Omental fat pad (tissue), 4 donors: ENCODE data around the gene DLEU7. TPM values are rescaled to one million over a fixed set of nuclear protein-coding genes. Genes with fewer than 3 reads are reported as not detected.

Experiments
- ATAC-seq: fragments of 150-250 bp; one replicate; pipeline ENCODE4 v1.9.1; 2016; ENCODE audit warnings: mild to moderate bottlenecking, moderate library complexity; ENCODE audit not compliant: low FRiP score
- DNase-seq: peaks from one replicate; pipeline ENCODE4 v3.0.0-alpha.2; 2019; ENCODE audit warnings: low spot score
- total RNA-seq, 4 donors: library from RNA; depleted of rRNA; stranded (reverse); fragments of >200 nt; gene quantifications; one replicate each; pipeline ENCODE4 v1.1.0, GENCODE V29; 2016
- TF ChIP-seq, protein P1 (sequence below), 3 donors: fragments of 450-650 bp; IDR thresholded peaks; one replicate each; pipeline ENCODE4 v1.5.1; 2016 to 2017; ENCODE audit warnings: antibody characterized with exemption in 3 of 3, mild to moderate bottlenecking in 3 of 3, moderate library complexity in 2 of 3

Gene DLEU7
- total RNA-seq, 4 donors from 2014 or later = not detected

GRCh38 chr13:50884265-50884664 lies 40.8 kb upstream of the DLEU7 start:
- no peak for ATAC-seq
- TF ChIP-seq, protein P1, sequence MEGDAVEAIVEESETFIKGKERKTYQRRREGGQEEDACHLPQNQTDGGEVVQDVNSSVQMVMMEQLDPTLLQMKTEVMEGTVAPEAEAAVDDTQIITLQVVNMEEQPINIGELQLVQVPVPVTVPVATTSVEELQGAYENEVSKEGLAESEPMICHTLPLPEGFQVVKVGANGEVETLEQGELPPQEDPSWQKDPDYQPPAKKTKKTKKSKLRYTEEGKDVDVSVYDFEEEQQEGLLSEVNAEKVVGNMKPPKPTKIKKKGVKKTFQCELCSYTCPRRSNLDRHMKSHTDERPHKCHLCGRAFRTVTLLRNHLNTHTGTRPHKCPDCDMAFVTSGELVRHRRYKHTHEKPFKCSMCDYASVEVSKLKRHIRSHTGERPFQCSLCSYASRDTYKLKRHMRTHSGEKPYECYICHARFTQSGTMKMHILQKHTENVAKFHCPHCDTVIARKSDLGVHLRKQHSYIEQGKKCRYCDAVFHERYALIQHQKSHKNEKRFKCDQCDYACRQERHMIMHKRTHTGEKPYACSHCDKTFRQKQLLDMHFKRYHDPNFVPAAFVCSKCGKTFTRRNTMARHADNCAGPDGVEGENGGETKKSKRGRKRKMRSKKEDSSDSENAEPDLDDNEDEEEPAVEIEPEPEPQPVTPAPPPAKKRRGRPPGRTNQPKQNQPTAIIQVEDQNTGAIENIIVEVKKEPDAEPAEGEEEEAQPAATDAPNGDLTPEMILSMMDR (IDR thresholded peaks at IDR 0.05) = no peak
- no peak for DNase-seq

- ATAC-seq = no peak
- TF ChIP-seq, protein P1 (IDR thresholded peaks at IDR 0.05) = no peak
- DNase-seq = no peak
Observed at GRCh38 chr13:50883728-50884127, 40.2 kb upstream of the DLEU7 start.

- no peak for ATAC-seq
- TF ChIP-seq, protein P1 (IDR thresholded peaks at IDR 0.05) = no peak
- no peak for DNase-seq
Observed at GRCh38 chr13:50882816-50883435, 39.4 kb upstream of the DLEU7 start.

GRCh38 chr13:50873991-50874390 lies 30.5 kb upstream of the DLEU7 start:
- TF ChIP-seq, protein P1 (IDR thresholded peaks at IDR 0.05) = no peak
- ATAC-seq = no peak
- DNase-seq = no peak

DNA sequence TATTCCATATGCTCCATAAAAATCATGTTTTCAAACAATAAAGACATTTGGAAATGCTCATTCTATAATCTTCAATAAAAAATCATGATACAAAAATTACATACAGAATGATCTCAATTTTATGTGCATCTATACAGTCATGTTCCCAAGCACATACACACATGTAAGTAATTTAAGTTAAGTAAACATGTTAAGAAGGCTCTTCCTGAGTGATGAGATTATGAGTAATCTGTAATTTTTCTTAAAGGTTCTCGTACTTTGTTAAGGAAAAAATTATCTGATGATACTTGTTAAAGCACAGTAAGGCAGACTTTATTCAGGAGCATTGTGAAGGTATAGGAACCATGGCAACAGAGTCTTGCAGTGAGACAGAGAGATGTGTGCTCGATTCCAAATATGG lies 30.0 kb upstream of the DLEU7 start:
- ATAC-seq (no peak), DNase-seq (no peak)
- TF ChIP-seq, protein P1 (IDR thresholded peaks at IDR 0.05) = no peak

GRCh38 chr13:50871405-50871804 lies 27.9 kb upstream of the DLEU7 start:
- TF ChIP-seq, protein P1 (IDR thresholded peaks at IDR 0.05) = no peak
- no peak for DNase-seq
- no peak for ATAC-seq

- no peak for DNase-seq
- ATAC-seq = no peak
- TF ChIP-seq, protein P1 (IDR thresholded peaks at IDR 0.05) = no peak
Observed at GRCh38 chr13:50867637-50867945, 24.1 kb upstream of the DLEU7 start.
